GM12878 (cell line): ENCODE data around the gene NPHP1. TPM values are rescaled to one million over a fixed set of nuclear protein-coding genes. Genes with fewer than 3 reads are reported as not detected.

Source experiments
- ATAC-seq: fragments of 200-7000 bp; cut with Tn5 transposase; 3 replicates; pipeline ENCODE4 v1.9.1; 2020; ENCODE audit warnings: mild to moderate bottlenecking, moderate library complexity
- BruUV-seq: library from RNA; stranded (reverse); fragments of 400-500 nt; replicated peaks from 2 replicates; lab custom pipeline; 2021; lab: Mats Ljungman, UMichigan
- CTCF ChIA-PET: fragments of 300-600 bp; sonication (Branson Sonifier 250); formaldehyde crosslinking; extraction: SDS; loops from one replicate; lab custom pipeline; 2021; ENCODE audit warnings: inconsistent platforms; lab: Yijun Ruan, JAX
- POLR2A ChIA-PET: fragments of 350-600 bp; formaldehyde crosslinking; extraction: SDS; loops from one replicate; lab custom pipeline; 2021; ENCODE audit warnings: inconsistent platforms; lab: Charles Lee
- RAD21 ChIA-PET: fragments of 300-600 bp; sonication (Branson Sonifier 250); formaldehyde crosslinking; loops from one replicate; lab custom pipeline; 2023; ENCODE audit warnings: antibody characterized with exemption; ENCODE audit not compliant: unreplicated experiment; lab: Charles Lee
- SMC1A ChIA-PET: fragments of 300-600 bp; sonication (Branson Sonifier 250); formaldehyde crosslinking; loops from one replicate; lab custom pipeline; 2023; ENCODE audit not compliant: unreplicated experiment, uncharacterized antibody; lab: Charles Lee
- DNase-seq: peaks from one replicate; pipeline ENCODE4 v3.0.0-alpha.2; 2011; ENCODE audit warnings: low read depth, low spot score
- FAIRE-seq: peaks from 3 replicates; lab custom pipeline; 2011; peaks lifted over from hg19 to GRCh38; lab: Jason Lieb, UNC
- H2AFZ ChIP-seq: 2 replicates; pipeline ENCODE4 v1.6.0; 2011; ENCODE audit warnings: low read depth, low read length, control low read depth; ENCODE audit not compliant: control insufficient read depth
- H3K27ac ChIP-seq: 2 replicates; pipeline ENCODE4 v1.5.1; 2011; ENCODE audit warnings: control low read depth; ENCODE audit not compliant: control insufficient read depth, insufficient read depth
- H3K27me3 ChIP-seq, 2 experiments: replicated peaks in 1 of 2; 2 replicates each; pipeline versions ENCODE4 v1.6.0 to v1.6.1; 2011; ENCODE audit warnings: low read length in 1 of 2; ENCODE audit not compliant: control insufficient read depth in 2 of 2, insufficient read depth in 2 of 2
- H3K36me3 ChIP-seq, 2 experiments: 2 replicates each; pipeline ENCODE4 v1.5.1; 2011; ENCODE audit warnings: low read length in 1 of 2; ENCODE audit not compliant: control insufficient read depth in 2 of 2, insufficient read depth in 2 of 2
- H3K4me1 ChIP-seq: 2 replicates; pipeline ENCODE4 v1.6.1; 2011; ENCODE audit warnings: mild to moderate bottlenecking, low read length, moderate library complexity, mixed read lengths; ENCODE audit not compliant: control insufficient read depth, insufficient read depth
- H3K4me2 ChIP-seq: 2 replicates; pipeline ENCODE4 v1.6.0; 2011; ENCODE audit warnings: control low read depth; ENCODE audit not compliant: control insufficient read depth, insufficient read depth
- H3K4me3 ChIP-seq: fragments of 200-600 bp; sonication (generic); 2 replicates; pipeline ENCODE4 v1.5.1; 2016
- H3K79me2 ChIP-seq: 2 replicates; pipeline ENCODE4 v1.6.0; 2011; ENCODE audit warnings: low read length; ENCODE audit not compliant: control insufficient read depth, insufficient read depth
- H3K9ac ChIP-seq: 2 replicates; pipeline ENCODE4 v1.8.0; 2011; ENCODE audit warnings: low read length, control low read depth, mixed read lengths; ENCODE audit not compliant: control insufficient read depth, insufficient read depth
- H3K9me3 ChIP-seq: replicated peaks from 3 replicates; pipeline ENCODE4 v1.5.1; 2011; ENCODE audit warnings: mild to moderate bottlenecking, low read length; ENCODE audit not compliant: control insufficient read depth, insufficient read depth
- H4K20me1 ChIP-seq: 2 replicates; pipeline ENCODE4 v1.6.0; 2011; ENCODE audit not compliant: control insufficient read depth, insufficient read depth
- ASH2L ChIP-seq: fragments of 300-600, 200-600 bp; sonication (generic); IDR thresholded peaks from 2 replicates; pipeline ENCODE4 v1.6.1; 2017; ENCODE audit warnings: low read depth, mild to moderate bottlenecking, borderline replicate concordance
- CHD4 ChIP-seq: fragments of 200-600 bp; sonication (generic); IDR thresholded peaks from 2 replicates; pipeline ENCODE4 v1.6.1; 2016; ENCODE audit warnings: mild to moderate bottlenecking
- E2F8 ChIP-seq: fragments of 450-650 bp; IDR thresholded peaks from 2 replicates; pipeline ENCODE4 v1.6.1; 2018; ENCODE audit warnings: mild to moderate bottlenecking, low read depth, moderate library complexity; ENCODE audit not compliant: partially characterized antibody
- FOS ChIP-seq: IDR thresholded peaks from 3 replicates; pipeline ENCODE4 v1.6.1; 2011; ENCODE audit warnings: borderline replicate concordance; ENCODE audit not compliant: insufficient read length; ENCODE audit errors: extremely low read depth
- MTA3 ChIP-seq: IDR thresholded peaks from 2 replicates; pipeline ENCODE4 v1.6.1; 2012; ENCODE audit warnings: low read length, inconsistent platforms, borderline replicate concordance
- MXI1 ChIP-seq: fragments of 150-350 bp; IDR thresholded peaks from 2 replicates; pipeline ENCODE4 v1.6.1; 2011; ENCODE audit warnings: low read depth, mild to moderate bottlenecking, inconsistent platforms, low read length, improper control_type of control experiment
- NFYA ChIP-seq: IDR thresholded peaks from 2 replicates; pipeline ENCODE4 v1.6.1; 2011; ENCODE audit warnings: low read depth, mild to moderate bottlenecking, low read length, improper control_type of control experiment, borderline replicate concordance
- POU2F2 ChIP-seq: IDR thresholded peaks from 3 replicates; pipeline ENCODE4 v1.6.1; 2011; ENCODE audit warnings: low read depth, mild to moderate bottlenecking, low read length, borderline replicate concordance
- SPI1 ChIP-seq: IDR thresholded peaks from 2 replicates; pipeline ENCODE4 v1.6.1; 2011; ENCODE audit warnings: low read depth, mild to moderate bottlenecking, low read length, moderate library complexity, borderline replicate concordance; ENCODE audit not compliant: insufficient read depth
- SREBF2 ChIP-seq: IDR thresholded peaks from 2 replicates; pipeline ENCODE4 v1.6.1; 2012; ENCODE audit warnings: mild to moderate bottlenecking, low read length
- ZBED1 ChIP-seq: IDR thresholded peaks from 2 replicates; pipeline ENCODE4 v1.6.1; 2016; ENCODE audit warnings: borderline replicate concordance
- WGBS: methylation state at CpG from one replicate; pipeline ENCODE4 v1.1.6; 2016; ENCODE audit warnings: low lambda C conversion rate; ENCODE audit not compliant: insufficient replicate concordance, insufficient coverage; ENCODE audit errors: missing lambda C conversion rate; 5-methylcytosine and 5-hydroxymethylcytosine counted together
- in situ Hi-C: fragments of 300-500 bp; cut with MboI; formaldehyde crosslinking; loops from 9 replicates; pipeline ENCODE4 v1.14.3; 2018; ENCODE audit warnings: mixed read lengths
- intact Hi-C: fragments of 100-400 bp; cut with micrococcal nuclease; formaldehyde crosslinking; loops from one replicate; pipeline ENCODE4 v1.14.2; 2022; ENCODE audit not compliant: unreplicated experiment
- polyA plus RNA-seq, 11 experiments: library from polyadenylated mRNA; depleted of rRNA in 4 of 11; unstranded in 6 of 11; stranded (reverse) in 5 of 11; fragments of >200 nt; fragmentation: Nextera tagmentation in 4 of 11; fragmentation: Illumina TruSeq in 1 of 11; extraction: Ambion mirVana in 4 of 11; extraction: Trizol in 1 of 11; gene quantifications; 1 replicate in 1 of 11; 2 replicates in 10 of 11; pipeline versions ENCODE4 v1.2.1 to v1.2.3, GENCODE V29; 2011 to 2016; ENCODE audit warnings: inconsistent platforms in 2 of 11, missing spikeins in 2 of 11, low read depth in 1 of 11
- total RNA-seq, 4 experiments: library from RNA; depleted of rRNA in 3 of 4; stranded (reverse); fragments of >200 nt in 3 of 4; fragmentation: Illumina TruSeq in 1 of 4; extraction: Trizol in 1 of 4; gene quantifications; 2 replicates each; pipeline versions ENCODE4 v1.2.1 to v1.2.3, GENCODE V29; 2013 to 2021
- TF ChIP-seq, protein P1 (sequence below): IDR thresholded peaks from 2 replicates; pipeline ENCODE4 v1.6.1; 2011; ENCODE audit warnings: mild to moderate bottlenecking, low read depth, low read length, moderate library complexity; ENCODE audit not compliant: insufficient replicate concordance
- TF ChIP-seq, protein P2 (sequence below): fragments of 450-650 bp; IDR thresholded peaks from 2 replicates; pipeline ENCODE4 v1.6.1; 2017; ENCODE audit warnings: mild to moderate bottlenecking, low read depth, inconsistent platforms; ENCODE audit not compliant: poor library complexity, severe bottlenecking
- TF ChIP-seq, protein P3 (sequence below): IDR thresholded peaks from 2 replicates; pipeline ENCODE4 v1.6.1; 2011; ENCODE audit warnings: low read depth, low read length, improper control_type of control experiment, borderline replicate concordance

The NPHP1 gene
- total and polyA plus RNA-seq, 10 of the 15 experiments (the other 5 are each of a cell fraction or from before 2014, with no cell fraction given): 0.23 to 3.5 (median 1.2) TPM

GRCh38 chr2:110167326-110168000 lies 37.4 kb downstream of the NPHP1 start (continued):
- TF ChIP-seq, protein P1, sequence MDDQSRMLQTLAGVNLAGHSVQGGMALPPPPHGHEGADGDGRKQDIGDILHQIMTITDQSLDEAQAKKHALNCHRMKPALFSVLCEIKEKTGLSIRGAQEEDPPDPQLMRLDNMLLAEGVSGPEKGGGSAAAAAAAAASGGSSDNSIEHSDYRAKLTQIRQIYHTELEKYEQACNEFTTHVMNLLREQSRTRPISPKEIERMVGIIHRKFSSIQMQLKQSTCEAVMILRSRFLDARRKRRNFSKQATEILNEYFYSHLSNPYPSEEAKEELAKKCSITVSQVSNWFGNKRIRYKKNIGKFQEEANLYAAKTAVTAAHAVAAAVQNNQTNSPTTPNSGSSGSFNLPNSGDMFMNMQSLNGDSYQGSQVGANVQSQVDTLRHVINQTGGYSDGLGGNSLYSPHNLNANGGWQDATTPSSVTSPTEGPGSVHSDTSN: no peak
- TF ChIP-seq E2F8 (no peak), CHD4 (no peak), FOS (no peak), NFYA (no peak), ASH2L (no peak)

DNA sequence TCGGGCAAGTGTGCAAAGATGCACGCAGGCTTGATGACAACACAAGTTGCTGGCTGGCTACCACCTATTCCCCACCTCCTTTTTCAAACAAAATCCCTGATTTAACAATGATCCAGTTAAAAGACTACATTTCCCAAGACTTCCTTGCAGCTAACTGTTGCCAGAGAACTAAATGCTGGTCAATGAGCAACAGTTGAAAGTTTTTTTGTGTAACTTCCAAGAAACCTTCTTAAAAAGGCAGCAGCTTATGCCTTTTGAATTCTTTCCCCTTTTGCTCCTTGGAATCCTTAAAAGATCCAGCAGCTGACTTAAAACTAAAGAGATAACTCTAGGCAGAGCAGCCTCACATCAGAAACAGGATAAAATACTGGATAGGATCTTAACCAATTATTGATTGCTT lies 38.5 kb downstream of the NPHP1 start:
- no peaks in the 10 kb centered on the region for H3K36me3 ChIP-seq
- 45% methylated on average over 2 of the region's 2 CpGs for WGBS
- no peaks in the 10 kb centered on the region for H4K20me1 ChIP-seq
- POLR2A ChIA-PET: no interaction called here
- H3K9me3 ChIP-seq: no peaks in the 10 kb centered on the region
- intact Hi-C loops (no loop called here), in situ Hi-C loops (loop anchor here (25.0 kb wide), 1 partner anchor 1521 kb away; no protein-coding TSS in a partner anchor)
- no peak overlapping the region for H3K27ac ChIP-seq
- BruUV-seq: no TSS peak
- no peak overlapping the region for H3K9ac ChIP-seq
- FAIRE-seq (no peak), ATAC-seq (no peak), DNase-seq (no peak)
- no peaks in the 10 kb centered on the region for H3K79me2 ChIP-seq
- no peak overlapping the region for H2AFZ ChIP-seq
- H3K27me3 ChIP-seq: no peaks in the 10 kb centered on the region
- RAD21 ChIA-PET: no interaction called here
- SMC1A ChIA-PET: interaction anchor here (0.9 kb wide), 1 partner anchor 9 kb away, joined by 3 read pairs; no protein-coding TSS in a partner anchor
- H3K4me2 ChIP-seq: no peak overlapping the region
- H3K4me1 ChIP-seq: no peaks in the 10 kb centered on the region
- H3K4me3 ChIP-seq: no peak overlapping the region
- CTCF ChIA-PET: interaction anchor here (2.3 kb wide), 1 partner anchor 9 kb away, joined by 14 read pairs; no protein-coding TSS in a partner anchor
- TF ChIP-seq SPI1 (no peak), ZBED1 (no peak), MXI1 (no peak), MTA3 (no peak), POU2F2 (no peak), SREBF2 (no peak)
- TF ChIP-seq, protein P2, sequence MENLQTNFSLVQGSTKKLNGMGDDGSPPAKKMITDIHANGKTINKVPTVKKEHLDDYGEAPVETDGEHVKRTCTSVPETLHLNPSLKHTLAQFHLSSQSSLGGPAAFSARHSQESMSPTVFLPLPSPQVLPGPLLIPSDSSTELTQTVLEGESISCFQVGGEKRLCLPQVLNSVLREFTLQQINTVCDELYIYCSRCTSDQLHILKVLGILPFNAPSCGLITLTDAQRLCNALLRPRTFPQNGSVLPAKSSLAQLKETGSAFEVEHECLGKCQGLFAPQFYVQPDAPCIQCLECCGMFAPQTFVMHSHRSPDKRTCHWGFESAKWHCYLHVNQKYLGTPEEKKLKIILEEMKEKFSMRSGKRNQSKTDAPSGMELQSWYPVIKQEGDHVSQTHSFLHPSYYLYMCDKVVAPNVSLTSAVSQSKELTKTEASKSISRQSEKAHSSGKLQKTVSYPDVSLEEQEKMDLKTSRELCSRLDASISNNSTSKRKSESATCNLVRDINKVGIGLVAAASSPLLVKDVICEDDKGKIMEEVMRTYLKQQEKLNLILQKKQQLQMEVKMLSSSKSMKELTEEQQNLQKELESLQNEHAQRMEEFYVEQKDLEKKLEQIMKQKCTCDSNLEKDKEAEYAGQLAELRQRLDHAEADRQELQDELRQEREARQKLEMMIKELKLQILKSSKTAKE: no peak
- TF ChIP-seq, protein P3, sequence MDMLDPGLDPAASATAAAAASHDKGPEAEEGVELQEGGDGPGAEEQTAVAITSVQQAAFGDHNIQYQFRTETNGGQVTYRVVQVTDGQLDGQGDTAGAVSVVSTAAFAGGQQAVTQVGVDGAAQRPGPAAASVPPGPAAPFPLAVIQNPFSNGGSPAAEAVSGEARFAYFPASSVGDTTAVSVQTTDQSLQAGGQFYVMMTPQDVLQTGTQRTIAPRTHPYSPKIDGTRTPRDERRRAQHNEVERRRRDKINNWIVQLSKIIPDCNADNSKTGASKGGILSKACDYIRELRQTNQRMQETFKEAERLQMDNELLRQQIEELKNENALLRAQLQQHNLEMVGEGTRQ: no peak
